ENCODE data around the gene GABRG3.

- no peak for TF ChIP-seq CTCF (conservative IDR thresholded peaks at IDR 0.05; ENCODE audit: low read depth in 2 of 2)
- no peak for TF ChIP-seq EZH2phosphoT487 (IDR thresholded peaks at IDR 0.05; ENCODE audit: unreplicated experiment)
- no peak for TF ChIP-seq JUNB (IDR thresholded peaks at IDR 0.05; ENCODE audit: unreplicated experiment)
- no peak for TF ChIP-seq EZH2 (IDR thresholded peaks at IDR 0.05; ENCODE audit: low read depth, unreplicated experiment)
- no peak for TF ChIP-seq REST (IDR thresholded peaks at IDR 0.05; ENCODE audit: unreplicated experiment)
- no peak for TF ChIP-seq CREB1 (CRISPR knock-in tag; IDR thresholded peaks at IDR 0.05; ENCODE audit: low read depth)
- TF ChIP-seq POLR2AphosphoS5 (IDR thresholded peaks at IDR 0.05; ENCODE audit: low read depth): no peak
- no peak for TF ChIP-seq ETS1 (IDR thresholded peaks at IDR 0.05)
- TF ChIP-seq ZNF331 (CRISPR knock-in tag; IDR thresholded peaks at IDR 0.05; ENCODE audit: low read depth): no peak
- TF ChIP-seq NANOG (IDR thresholded peaks at IDR 0.05; ENCODE audit: borderline replicate concordance): no peak
These were observed 512.1 kb downstream of the GABRG3 start for GRCh38 chr15:27483124-27483523.

Measured in GM23338 (cell line).